A549 (cell line): ENCODE results near the gene SMIM10.

Experiments
- CHD4 ChIP-seq: fragments of 200-600 bp; sonication (generic); IDR thresholded peaks from 2 replicates; pipeline ENCODE4 v1.6.1; 2016; ENCODE audit warnings: antibody characterized with exemption, mild to moderate bottlenecking, borderline replicate concordance
- EHF ChIP-seq: fragments of 250-450 bp; sonication (Bioruptor Pico); IDR thresholded peaks from 2 replicates; pipeline ENCODE4 v1.5.0; 2020; ENCODE audit warnings: mild to moderate bottlenecking
- EHMT2 ChIP-seq: fragments of 200-600 bp; sonication (generic); IDR thresholded peaks from 2 replicates; pipeline ENCODE4 v1.6.1; 2016; ENCODE audit warnings: antibody characterized with exemption, low read depth, mild to moderate bottlenecking, moderate library complexity
- EP300 ChIP-seq, 2 experiments: fragments of >200 bp; sonication (Bioruptor Twin); formaldehyde crosslinking; IDR thresholded peaks; 2 replicates in 1 of 2; 3 replicates in 1 of 2; pipeline ENCODE4 v1.6.1; 2016 to 2017
- HMGXB4 ChIP-seq: fragments of 250-450 bp; sonication (Bioruptor Pico); IDR thresholded peaks from 2 replicates; pipeline ENCODE4 v1.5.0; 2021; ENCODE audit warnings: mild to moderate bottlenecking, moderate library complexity, borderline replicate concordance
- HOXA7 ChIP-seq: fragments of 250-450 bp; sonication (Bioruptor Pico); IDR thresholded peaks from 2 replicates; pipeline ENCODE4 v1.5.0; 2020; ENCODE audit warnings: mild to moderate bottlenecking, moderate library complexity
- JUN ChIP-seq, 2 experiments: fragments of >200 bp; sonication (Bioruptor Twin); formaldehyde crosslinking; IDR thresholded peaks; 2 replicates in 1 of 2; 3 replicates in 1 of 2; pipeline ENCODE4 v1.6.1; 2016 to 2017
- MAFK ChIP-seq: fragments of 450-650 bp; IDR thresholded peaks from 2 replicates; pipeline ENCODE4 v1.6.1; 2014; ENCODE audit not compliant: partially characterized antibody
- POLR2A ChIP-seq: IDR thresholded peaks from 2 replicates; pipeline ENCODE4 v1.6.1; 2012; ENCODE audit warnings: mild to moderate bottlenecking, low read length
- RAD21 ChIP-seq, 2 experiments: fragments of >200 bp in 1 of 2; sonication (Bioruptor Twin) in 1 of 2; formaldehyde crosslinking in 1 of 2; IDR thresholded peaks in 1 of 2; conservative IDR thresholded peaks in 1 of 2; 2 replicates in 1 of 2; 3 replicates in 1 of 2; pipeline ENCODE4 v1.6.1; 2012 to 2018; ENCODE audit warnings: inconsistent platforms in 1 of 2
- RCOR1 ChIP-seq: fragments of 150-350 bp; IDR thresholded peaks from 2 replicates; pipeline ENCODE4 v1.6.1; 2014; ENCODE audit warnings: antibody characterized with exemption, low read length, low read depth
- TP53 ChIP-seq: fragments of 250-450 bp; sonication (Bioruptor Pico); IDR thresholded peaks from 2 replicates; pipeline ENCODE4 v1.5.0; 2021; ENCODE audit warnings: mild to moderate bottlenecking, moderate library complexity
- TF ChIP-seq, protein P1 (sequence below): fragments of >200 bp; sonication (Bioruptor Twin); formaldehyde crosslinking; IDR thresholded peaks from 3 replicates; pipeline ENCODE4 v1.5.1; 2016

- TF ChIP-seq, protein P1, sequence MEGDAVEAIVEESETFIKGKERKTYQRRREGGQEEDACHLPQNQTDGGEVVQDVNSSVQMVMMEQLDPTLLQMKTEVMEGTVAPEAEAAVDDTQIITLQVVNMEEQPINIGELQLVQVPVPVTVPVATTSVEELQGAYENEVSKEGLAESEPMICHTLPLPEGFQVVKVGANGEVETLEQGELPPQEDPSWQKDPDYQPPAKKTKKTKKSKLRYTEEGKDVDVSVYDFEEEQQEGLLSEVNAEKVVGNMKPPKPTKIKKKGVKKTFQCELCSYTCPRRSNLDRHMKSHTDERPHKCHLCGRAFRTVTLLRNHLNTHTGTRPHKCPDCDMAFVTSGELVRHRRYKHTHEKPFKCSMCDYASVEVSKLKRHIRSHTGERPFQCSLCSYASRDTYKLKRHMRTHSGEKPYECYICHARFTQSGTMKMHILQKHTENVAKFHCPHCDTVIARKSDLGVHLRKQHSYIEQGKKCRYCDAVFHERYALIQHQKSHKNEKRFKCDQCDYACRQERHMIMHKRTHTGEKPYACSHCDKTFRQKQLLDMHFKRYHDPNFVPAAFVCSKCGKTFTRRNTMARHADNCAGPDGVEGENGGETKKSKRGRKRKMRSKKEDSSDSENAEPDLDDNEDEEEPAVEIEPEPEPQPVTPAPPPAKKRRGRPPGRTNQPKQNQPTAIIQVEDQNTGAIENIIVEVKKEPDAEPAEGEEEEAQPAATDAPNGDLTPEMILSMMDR, result no peak
- TF ChIP-seq JUN (IDR thresholded peaks at IDR 0.05), result no peak
- TF ChIP-seq RAD21 (conservative IDR thresholded peaks at IDR 0.05 in 1 of 2, IDR thresholded peaks at IDR 0.05 in 1 of 2), result no peak
- no peak for TF ChIP-seq TP53 (CRISPR knock-in tag)
- TF ChIP-seq POLR2A, result no peak
- TF ChIP-seq MAFK, result no peak
- TF ChIP-seq CHD4, result no peak
- TF ChIP-seq EP300 (IDR thresholded peaks at IDR 0.05), result no peak
- no peak for TF ChIP-seq EHF (CRISPR knock-in tag)
- no peak for TF ChIP-seq HMGXB4 (CRISPR knock-in tag)
- TF ChIP-seq RCOR1, result no peak
- TF ChIP-seq EHMT2, result no peak
- no peak for TF ChIP-seq HOXA7
Measured at GRCh38 chrX:134975516-134975915, 15.3 kb upstream of the SMIM10 start.
